Activated naive CD4-positive, alpha-beta T cell (primary cell): Measurements from ENCODE around the gene IFIH1.

Source experiments
- DNase-seq, 4 experiments: peaks; one replicate each; lab custom pipeline; 2025; lab: John Stamatoyannopoulos, UW

IFIH1 gene

DNA sequence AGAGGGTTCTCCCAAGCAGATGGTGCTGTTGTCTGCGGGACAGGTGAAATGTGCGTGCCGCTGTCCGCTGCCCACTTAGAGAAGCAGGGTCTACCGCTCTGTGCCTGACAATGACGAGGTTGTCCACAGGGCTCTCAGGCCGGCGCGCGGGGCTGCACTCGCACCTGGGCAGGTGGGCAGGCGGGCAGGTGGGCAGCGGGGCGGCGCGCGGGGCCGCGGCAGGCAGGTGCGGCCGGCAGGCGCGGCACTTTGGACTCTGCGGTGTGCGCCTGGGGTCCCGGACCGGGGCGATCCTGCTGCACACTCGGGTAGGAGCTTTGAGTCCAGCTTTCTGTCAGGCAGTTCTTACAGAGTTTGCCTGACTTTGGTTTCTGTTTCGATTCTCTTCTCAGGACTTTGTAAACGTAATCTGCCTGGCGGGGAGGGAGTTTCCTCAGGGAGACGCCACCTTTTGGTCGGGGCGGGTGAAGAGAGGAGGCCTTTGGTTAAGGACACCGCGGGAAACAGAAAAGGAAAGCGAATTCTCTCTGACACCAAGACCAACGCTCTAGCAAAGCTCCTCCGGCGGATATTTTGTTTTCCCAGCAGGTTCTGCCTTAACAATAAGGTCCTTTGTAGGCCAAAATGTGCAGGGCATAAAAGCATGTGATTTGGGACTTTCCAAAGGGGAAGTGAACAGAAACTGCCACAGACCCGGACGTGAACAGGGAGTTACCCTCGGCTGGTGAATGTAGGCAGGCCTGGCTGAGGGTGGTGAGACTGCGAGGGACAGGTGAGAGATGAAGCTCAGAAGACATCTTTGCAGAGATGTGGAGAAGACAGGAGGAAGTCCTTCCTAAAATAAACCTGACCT lies at the start of gene IFIH1:
TSS of gene IFIH1 (minus strand) at position 357 of the 853 bp plus-strand sequence. CDS start 377 bp downstream, outside the sequence.
- DNase-seq, result peak; percentile 17 to 61 (median 39)

DNA sequence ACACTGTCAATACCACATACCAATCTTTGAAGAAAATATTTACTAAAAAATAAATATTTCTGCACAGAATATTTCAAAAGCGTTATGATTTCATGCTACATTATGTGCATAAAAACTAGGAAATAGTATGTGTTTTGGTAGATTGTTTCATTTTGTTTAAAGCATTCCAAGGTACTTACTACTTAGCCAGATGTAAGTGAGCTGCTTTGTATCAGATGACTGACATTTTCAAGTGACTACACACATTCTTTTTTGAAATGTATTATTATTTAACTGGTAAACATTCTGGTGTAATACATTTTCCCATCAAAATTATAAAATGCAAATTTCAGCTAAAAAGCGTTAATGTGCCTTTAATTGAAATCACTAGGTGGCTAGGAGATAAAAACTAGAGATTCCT lies 46.9 kb upstream of the IFIH1 start:
- no peak for DNase-seq

- DNase-seq, result no peak
These were observed 26.1 kb upstream of the IFIH1 start for GRCh38 chr2:162344617-162344950.

GRCh38 chr2:162343824-162344616 lies 25.5 kb upstream of the IFIH1 start, which contains the start of gene GCA:
GCA (plus strand) TSS chr2:162344132; CDS start chr2:162344249, 117 bp downstream.
- peak; percentile 80 to 98 (median 92) for DNase-seq

- no peak for DNase-seq
These were observed 25.0 kb upstream of the IFIH1 start for GRCh38 chr2:162343492-162343823.

GRCh38 chr2:162342841-162343240 lies 24.4 kb upstream of the IFIH1 start:
- no peak for DNase-seq

DNA sequence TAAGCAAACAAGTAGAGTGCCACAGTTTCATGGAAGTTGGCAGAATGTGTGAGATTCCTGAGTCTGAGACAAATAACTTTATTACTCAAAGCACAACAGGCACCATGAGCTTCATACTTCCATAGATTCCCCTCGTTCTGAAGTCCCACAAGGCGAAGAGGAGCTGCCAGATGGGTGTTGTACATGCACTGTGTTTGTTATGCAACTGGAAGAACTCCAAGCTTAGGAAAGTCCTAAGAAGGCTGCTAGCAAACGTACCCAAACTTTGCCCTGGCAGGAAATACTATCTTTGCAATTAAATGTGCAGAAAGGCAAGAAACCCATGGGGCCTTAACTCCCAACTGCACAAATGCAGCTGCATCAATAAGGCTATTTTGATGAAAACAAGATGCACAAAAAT lies 23.8 kb upstream of the IFIH1 start:
- DNase-seq, result no peak

DNA sequence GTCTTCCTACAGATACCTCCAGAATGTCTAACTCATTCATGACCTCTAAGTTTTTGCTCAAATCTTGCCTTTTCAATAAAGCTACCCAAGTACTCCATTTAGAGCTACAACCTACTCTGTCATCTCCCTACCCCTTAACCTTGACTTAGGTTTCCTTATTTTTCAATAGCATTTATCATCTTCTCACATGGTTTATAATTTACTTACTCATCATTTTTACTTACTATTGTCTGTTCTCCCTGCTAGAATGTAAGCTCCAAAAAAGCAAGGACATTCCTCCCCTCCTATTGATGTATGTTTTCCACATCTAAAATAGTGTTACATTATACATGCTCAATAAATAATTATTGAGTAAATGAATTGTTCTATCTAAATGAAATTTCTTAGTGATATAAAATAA lies 22.3 kb upstream of the IFIH1 start:
- no peak for DNase-seq

DNA sequence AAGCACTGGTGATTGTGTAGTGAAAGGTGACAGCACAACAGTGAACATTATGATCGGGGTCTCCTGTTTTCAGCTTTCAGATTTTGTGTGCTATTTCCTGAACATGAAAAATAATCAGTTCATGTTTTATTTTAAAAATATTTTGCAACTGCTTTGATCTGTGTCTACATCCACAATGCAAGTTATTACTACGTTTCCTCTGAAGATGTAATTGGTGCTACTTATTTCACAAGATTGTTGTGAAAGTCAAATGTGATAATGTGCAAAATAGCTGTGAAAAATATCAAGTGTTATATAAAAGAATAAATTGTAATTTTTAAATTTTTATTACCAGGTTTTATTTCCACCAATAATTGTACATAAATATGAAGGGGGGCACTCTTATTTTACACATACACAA lies 19.4 kb upstream of the IFIH1 start:
- DNase-seq, result no peak

- DNase-seq, result no peak
These were observed 15.5 kb upstream of the IFIH1 start for GRCh38 chr2:162333968-162334367.

- DNase-seq, result no peak
These were observed 12.4 kb upstream of the IFIH1 start for GRCh38 chr2:162330881-162331280.

- DNase-seq, result no peak
These were observed 10.1 kb upstream of the IFIH1 start for GRCh38 chr2:162328424-162329157.

DNA sequence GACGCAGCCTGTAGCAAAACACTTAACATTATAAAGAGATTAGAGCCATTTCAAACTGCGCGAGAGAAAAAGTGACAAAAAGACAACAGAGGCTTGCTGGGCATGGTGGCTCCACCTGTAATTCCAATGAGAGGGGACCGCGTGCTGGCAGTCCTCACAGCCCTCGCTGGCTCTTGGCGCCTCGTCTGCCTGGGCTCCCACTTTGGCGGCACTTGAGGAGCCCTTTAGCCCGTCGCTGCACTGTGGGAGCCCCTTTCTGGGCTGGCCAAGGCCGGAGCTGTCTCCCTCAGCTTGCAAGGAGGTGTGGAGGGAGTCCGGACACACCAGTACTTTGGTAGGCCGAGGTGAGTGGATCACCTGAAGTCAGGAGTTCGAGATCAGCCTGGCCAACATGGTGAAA lies 9.3 kb upstream of the IFIH1 start:
- DNase-seq, result no peak

GRCh38 chr2:162327134-162327769 lies 8.8 kb upstream of the IFIH1 start:
- no peak for DNase-seq

DNA sequence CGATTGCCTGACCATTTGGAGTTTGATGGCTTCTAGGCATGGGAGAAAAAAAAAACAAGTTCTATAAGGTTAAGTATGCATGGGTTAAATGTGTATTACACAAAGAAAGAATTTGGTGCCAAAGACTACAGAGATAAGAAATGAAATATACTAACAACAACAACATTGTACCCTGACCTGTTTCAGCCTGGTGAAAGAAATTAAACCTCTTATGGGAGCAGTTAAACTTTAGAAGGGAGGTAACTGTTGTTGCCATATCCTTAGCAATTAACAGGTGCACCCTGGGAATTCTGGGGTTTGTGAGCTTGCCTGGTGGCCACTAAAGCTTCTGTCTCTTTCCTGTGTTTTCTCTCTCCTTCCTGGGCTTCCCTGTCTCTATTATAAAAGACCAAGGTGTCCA lies 6.5 kb upstream of the IFIH1 start:
- DNase-seq, result no peak

DNA sequence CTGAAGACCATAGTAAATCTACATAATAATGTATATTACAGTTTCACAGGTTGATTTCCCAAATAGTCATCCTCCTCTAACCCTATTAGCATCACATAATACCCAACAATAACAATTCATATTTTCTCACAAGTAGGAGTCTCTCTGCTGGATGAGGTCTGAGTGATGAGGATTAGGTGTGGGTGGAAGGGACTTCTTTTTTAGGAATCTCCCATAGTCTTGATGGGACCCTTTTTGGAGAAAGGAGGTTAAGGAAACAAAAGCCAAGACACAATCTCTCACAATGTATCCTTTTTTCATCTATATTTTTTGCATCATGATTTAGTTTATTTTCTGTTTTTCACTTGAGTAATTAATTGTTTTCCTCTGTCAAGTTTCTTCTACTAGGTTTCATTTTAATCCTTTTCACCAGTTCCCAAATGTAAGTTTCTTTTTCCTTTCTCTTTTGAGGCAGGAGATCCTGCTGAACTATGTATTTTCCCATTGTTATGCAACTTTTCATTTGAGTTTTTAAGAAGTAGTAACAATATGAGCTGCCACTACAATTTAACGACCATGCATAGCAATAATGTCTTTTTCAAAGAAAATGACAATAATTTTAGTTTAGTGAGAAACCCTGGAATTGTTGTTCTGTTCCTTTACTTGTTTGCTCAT lies 2.5 kb upstream of the IFIH1 start:
- no peak for DNase-seq

GRCh38 chr2:162317861-162318327 lies 590 bp downstream of the IFIH1 start:
- DNase-seq, result no peak

DNA sequence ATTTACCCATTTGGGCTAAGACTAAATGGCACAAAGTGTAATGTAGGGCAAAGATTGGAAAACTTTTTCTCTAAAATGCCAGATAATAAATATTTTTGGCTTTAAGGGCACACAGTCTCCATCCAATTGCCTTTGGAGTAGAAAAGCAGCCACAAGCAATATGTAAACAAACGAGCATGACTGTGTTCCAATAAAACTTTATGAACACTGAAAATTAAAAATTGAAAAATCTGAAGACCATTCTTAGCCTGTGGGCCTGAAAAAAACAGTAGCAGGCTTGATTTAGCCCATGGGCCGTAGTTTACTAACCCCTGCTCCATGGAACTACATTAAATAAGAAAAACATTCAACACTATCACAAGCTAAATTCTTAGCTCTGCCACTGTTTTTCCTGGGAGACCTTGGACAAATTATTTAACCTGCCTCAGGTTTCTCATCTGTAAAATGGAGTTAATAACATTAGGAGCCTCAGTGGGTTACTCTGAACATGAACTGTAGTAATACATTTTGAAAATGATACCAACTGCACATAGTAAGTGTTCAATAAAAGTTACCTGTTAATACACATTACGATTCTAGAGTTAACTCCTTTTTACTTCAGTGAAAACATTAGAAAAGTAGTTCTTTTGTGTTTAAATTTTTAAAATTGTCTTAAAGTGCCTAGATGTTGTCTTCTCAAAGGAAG lies 1.3 kb downstream of the IFIH1 start:
- DNase-seq, result no peak

GRCh38 chr2:162316590-162316989 lies 1.9 kb downstream of the IFIH1 start:
- no peak for DNase-seq

- no peak for DNase-seq
These were observed 2.5 kb downstream of the IFIH1 start for GRCh38 chr2:162315938-162316337.

GRCh38 chr2:162312853-162313252 lies 5.6 kb downstream of the IFIH1 start:
- no peak for DNase-seq
